Putamen (tissue), 1 donor: ENCODE results near the gene CPD.
"Not testable (repeated sequence)": the region's sequence is repeated elsewhere in the genome, so short reads cannot be mapped to it uniquely, and the experiment has no call there.

Source experiments
- DNase-seq: peaks from one replicate; pipeline ENCODE4 v3.0.0-alpha.2; 2016; ENCODE audit warnings: low spot score

Gene CPD

GRCh38 chr17:30388321-30389179, 9.8 kb downstream of the CPD start:
- no peak for DNase-seq

- DNase-seq = no peak
These were observed 11.1 kb downstream of the CPD start for GRCh38 chr17:30389756-30390300.

GRCh38 chr17:30391534-30391933, 12.8 kb downstream of the CPD start:
- no peak for DNase-seq

- no peak for DNase-seq
These were observed 14.8 kb downstream of the CPD start for GRCh38 chr17:30393491-30393890.

GRCh38 chr17:30393911-30394867, 15.5 kb downstream of the CPD start:
- DNase-seq = no peak

GRCh38 chr17:30395398-30396022, 16.8 kb downstream of the CPD start:
- no peak for DNase-seq

- no peak for DNase-seq
These were observed 17.4 kb downstream of the CPD start for GRCh38 chr17:30396129-30396528.

GRCh38 chr17:30396612-30397011, 17.9 kb downstream of the CPD start:
- DNase-seq = no peak

- no peak for DNase-seq
These were observed 19.8 kb downstream of the CPD start for GRCh38 chr17:30398328-30399041.

- DNase-seq = no peak
These were observed 22.4 kb downstream of the CPD start for GRCh38 chr17:30401097-30401496.

GRCh38 chr17:30405161-30405560, 26.4 kb downstream of the CPD start:
- no peak for DNase-seq

GRCh38 chr17:30410627-30411026, 31.9 kb downstream of the CPD start:
- not testable (repeated sequence) for DNase-seq

- not testable (repeated sequence) for DNase-seq
These were observed 33.3 kb downstream of the CPD start for GRCh38 chr17:30412008-30412496.

GRCh38 chr17:30413109-30413508, 34.4 kb downstream of the CPD start:
- DNase-seq = no peak

GRCh38 chr17:30414486-30414885, 35.8 kb downstream of the CPD start:
- DNase-seq = no peak

GRCh38 chr17:30415491-30415890, 36.8 kb downstream of the CPD start:
- no peak for DNase-seq

GRCh38 chr17:30418070-30418469, 39.3 kb downstream of the CPD start:
- DNase-seq = not testable (repeated sequence)

- no peak for DNase-seq
These were observed 42.9 kb downstream of the CPD start for GRCh38 chr17:30421592-30421991.

GRCh38 chr17:30422171-30422570, 43.4 kb downstream of the CPD start:
- DNase-seq = no peak

GRCh38 chr17:30424471-30424870, 45.7 kb downstream of the CPD start:
- no peak for DNase-seq

GRCh38 chr17:30426292-30426691, 47.6 kb downstream of the CPD start:
- DNase-seq = no peak
